ACC112 (cell line): ENCODE measurements around the gene OR51D1.

Experiments
- H2AFZ ChIP-seq: fragments of 200-600 bp; sonication (generic); one replicate; pipeline ENCODE4 v1.6.0; 2017; ENCODE audit warnings: antibody characterized with exemption, low read length; ENCODE audit not compliant: unreplicated experiment
- H3K27ac ChIP-seq: fragments of 200-600 bp; sonication (generic); 2 replicates; pipeline ENCODE4 v1.5.1; 2014; ENCODE audit warnings: low read depth, mild to moderate bottlenecking, antibody characterized with exemption, low read length, moderate library complexity
- H3K27me3 ChIP-seq: fragments of 200-600 bp; sonication (generic); 2 replicates; pipeline ENCODE4 v1.6.1; 2014; ENCODE audit warnings: mild to moderate bottlenecking, antibody characterized with exemption, low read length, moderate library complexity, mixed read lengths; ENCODE audit not compliant: insufficient read depth
- H3K36me3 ChIP-seq: fragments of 200-600 bp; sonication (generic); 2 replicates; pipeline ENCODE4 v1.6.1; 2016; ENCODE audit warnings: mild to moderate bottlenecking, antibody characterized with exemption, low read length, moderate library complexity, mixed read lengths; ENCODE audit not compliant: insufficient read depth
- H3K4me1 ChIP-seq: fragments of 200-600 bp; sonication (generic); one replicate; pipeline ENCODE4 v1.6.1; 2016; ENCODE audit warnings: low read length, mixed read lengths; ENCODE audit not compliant: insufficient read depth, unreplicated experiment, control insufficient read depth
- H3K4me3 ChIP-seq: fragments of 200-600 bp; sonication (generic); 2 replicates; pipeline ENCODE4 v1.5.1; 2014; ENCODE audit warnings: mild to moderate bottlenecking, low read depth, low read length
- H3K79me2 ChIP-seq: fragments of 200-600 bp; sonication (generic); one replicate; pipeline ENCODE4 v1.6.0; 2016; ENCODE audit warnings: low read length; ENCODE audit not compliant: control insufficient read depth, unreplicated experiment, insufficient read depth

The OR51D1 gene

DNA sequence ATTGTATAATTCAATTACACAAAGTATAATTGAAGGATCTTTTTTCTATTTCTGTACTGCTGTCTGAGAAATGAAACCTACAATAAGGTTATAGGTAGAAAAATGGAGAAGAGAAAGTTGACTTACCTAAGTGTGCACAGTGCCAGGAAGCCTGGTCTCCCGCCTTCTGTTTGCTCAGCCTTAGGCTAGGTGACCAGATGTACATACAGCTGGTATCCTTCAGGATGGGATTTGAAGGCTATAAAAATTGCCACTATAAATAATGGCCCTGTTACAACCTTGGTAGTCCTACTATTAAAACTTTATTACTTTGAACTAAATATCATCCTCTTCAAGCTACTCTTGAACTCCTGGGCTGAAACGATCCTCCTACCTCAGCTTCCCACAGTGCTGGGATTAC lies 40.7 kb downstream of the OR51D1 start:
- no peaks in the 10 kb centered on the region for H3K27me3 ChIP-seq
- no peak overlapping the region for H3K27ac ChIP-seq
- H3K79me2 ChIP-seq: no peaks in the 10 kb centered on the region
- H3K4me1 ChIP-seq: no peaks in the 10 kb centered on the region
- H3K36me3 ChIP-seq: no peaks in the 10 kb centered on the region
- no peak overlapping the region for H2AFZ ChIP-seq
- H3K4me3 ChIP-seq: no peak overlapping the region

DNA sequence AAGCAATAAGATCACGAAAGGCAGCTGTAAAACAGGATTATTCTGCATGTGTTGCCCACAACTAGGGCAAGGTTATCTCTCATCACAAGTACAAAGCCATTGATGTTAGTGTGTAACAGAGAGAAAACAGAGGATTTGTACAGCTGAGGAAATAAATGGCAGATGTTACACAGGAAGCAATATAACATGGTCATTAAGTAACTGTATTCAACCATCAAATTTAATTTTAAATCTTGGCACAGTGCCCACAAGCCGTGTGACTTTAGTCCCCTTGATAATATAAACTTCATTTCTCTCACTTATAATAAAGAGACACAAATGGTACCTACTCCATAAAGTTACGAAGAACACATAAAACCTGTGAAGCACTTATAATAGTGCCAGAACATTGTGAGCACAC lies 43.1 kb downstream of the OR51D1 start:
- Histone ChIP-seq H3K4me3 (no peak overlapping the region), H3K27ac (no peak overlapping the region), H3K4me1 (no peaks in the 10 kb centered on the region), H3K27me3 (no peaks in the 10 kb centered on the region), H2AFZ (no peak overlapping the region), H3K36me3 (no peaks in the 10 kb centered on the region), H3K79me2 (no peaks in the 10 kb centered on the region)

DNA sequence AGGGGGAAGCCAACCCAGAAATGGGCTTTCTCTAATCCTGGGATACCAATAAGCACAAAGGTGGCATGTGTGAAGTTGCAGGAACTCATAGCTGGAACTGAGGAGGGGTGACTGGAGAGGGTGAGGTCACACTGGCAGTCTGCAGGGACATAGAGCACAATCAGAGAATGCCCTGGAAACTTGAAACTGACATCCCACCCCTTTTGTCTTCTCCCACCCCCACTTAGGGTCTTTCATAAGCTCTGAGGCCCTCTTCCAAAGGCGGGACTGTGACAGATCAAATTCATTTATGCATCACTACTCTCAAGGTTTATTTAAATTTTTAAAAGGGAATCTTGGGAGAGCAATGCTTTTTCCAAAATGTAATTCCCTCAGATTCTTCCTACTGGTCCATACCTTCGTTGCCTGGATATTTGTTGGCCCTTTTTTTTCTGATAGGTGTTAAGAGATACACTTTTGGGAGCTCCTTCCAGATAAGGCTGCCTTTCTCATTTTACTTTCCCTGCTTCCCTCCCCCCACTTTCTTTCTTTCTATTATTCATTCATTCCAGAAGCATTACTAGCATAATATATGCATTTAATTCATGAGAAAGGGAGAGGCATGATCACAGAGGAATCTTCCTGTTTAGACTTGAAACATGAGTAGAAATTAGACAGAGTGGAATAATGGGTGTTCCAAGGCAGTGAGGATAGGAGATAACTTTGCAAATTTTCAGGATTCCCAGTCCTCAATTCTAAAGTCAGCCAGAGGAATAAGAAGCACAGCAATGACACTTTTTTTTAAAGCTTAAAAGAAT lies 45.5 kb downstream of the OR51D1 start:
- Histone ChIP-seq H2AFZ (no peak overlapping the region), H3K27ac (no peak overlapping the region), H3K79me2 (no peaks in the 10 kb centered on the region), H3K4me1 (no peaks in the 10 kb centered on the region), H3K4me3 (no peak overlapping the region), H3K36me3 (no peaks in the 10 kb centered on the region), H3K27me3 (no peaks in the 10 kb centered on the region)

DNA sequence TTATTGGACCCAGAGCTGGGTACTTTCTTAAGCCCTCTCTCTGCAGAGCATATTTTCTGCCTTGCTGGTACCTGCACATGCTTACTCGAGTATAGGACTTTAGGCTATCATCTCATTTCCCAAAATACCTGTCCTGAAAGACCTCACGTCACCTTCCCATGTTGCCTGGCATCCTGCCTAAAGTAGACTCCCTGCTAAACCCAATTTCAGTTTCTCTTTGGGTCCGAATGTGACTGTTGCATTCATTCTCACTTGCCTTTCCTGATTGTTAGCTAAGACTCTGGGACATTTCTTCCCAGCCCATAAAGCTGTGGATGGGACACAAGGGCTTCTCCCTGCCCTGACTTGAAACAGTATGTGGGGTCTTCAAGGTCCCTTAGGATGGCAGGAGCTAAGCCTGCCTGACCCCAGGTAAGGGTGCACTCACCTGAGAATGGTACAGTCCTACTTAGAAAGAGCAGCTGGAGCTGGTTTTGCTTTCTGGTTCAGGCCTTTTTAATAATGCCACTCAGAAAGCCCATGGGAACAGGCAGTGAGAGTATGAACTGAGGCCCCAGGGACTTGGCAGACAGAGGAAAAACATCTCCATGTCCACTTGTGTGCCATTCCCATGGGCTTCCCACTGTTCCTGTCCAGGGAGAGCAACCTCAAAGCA lies 47.5 kb downstream of the OR51D1 start:
- no peak overlapping the region for H3K27ac ChIP-seq
- no peaks in the 10 kb centered on the region for H3K4me1 ChIP-seq
- H2AFZ ChIP-seq: no peak overlapping the region
- H3K27me3 ChIP-seq: no peaks in the 10 kb centered on the region
- H3K79me2 ChIP-seq: no peaks in the 10 kb centered on the region
- no peaks in the 10 kb centered on the region for H3K36me3 ChIP-seq
- H3K4me3 ChIP-seq: no peak overlapping the region
